ENCODE results near the gene CDK15.

CDK15 gene

DNA sequence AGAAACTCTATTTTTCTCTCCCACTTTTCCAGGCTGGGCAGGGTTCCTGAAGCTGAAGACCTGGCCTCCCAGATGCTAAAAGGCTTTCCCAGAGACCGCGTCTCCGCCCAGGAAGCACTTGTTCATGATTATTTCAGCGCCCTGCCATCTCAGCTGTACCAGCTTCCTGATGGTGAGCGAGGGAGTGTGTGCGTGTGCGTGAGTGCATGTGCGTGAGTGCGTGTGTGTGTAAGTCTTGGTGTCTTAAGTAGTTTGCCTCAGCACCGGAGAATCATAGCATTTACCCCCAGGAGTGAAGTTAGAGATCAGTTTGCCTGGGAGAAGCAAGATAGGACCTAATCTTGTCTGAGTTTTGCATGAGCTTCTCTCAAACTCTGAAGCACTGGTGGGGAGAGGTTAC lies 73.7 kb downstream of the CDK15 start:
- no peak for DNase-seq

DNA sequence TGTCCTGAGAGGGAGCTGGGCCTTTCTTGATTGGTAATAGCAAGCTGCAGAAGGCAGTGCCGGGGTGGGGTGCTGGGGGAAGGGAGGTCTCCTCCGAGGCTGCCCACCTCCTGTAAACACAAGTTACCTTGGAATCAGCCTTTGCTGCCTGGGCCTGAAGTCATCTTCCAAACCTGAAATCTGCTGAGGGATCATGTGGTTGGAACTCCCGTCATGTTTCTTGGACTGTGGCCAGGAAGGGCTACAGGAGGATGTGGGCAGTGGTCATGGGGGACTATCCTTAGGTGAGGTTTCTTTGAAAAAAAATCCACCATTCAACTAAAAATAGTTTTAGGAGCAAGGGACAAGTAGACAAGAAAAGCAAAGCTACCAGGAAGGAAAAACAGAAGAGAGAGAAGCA lies 74.2 kb downstream of the CDK15 start:
- DNase-seq: no peak

DNA sequence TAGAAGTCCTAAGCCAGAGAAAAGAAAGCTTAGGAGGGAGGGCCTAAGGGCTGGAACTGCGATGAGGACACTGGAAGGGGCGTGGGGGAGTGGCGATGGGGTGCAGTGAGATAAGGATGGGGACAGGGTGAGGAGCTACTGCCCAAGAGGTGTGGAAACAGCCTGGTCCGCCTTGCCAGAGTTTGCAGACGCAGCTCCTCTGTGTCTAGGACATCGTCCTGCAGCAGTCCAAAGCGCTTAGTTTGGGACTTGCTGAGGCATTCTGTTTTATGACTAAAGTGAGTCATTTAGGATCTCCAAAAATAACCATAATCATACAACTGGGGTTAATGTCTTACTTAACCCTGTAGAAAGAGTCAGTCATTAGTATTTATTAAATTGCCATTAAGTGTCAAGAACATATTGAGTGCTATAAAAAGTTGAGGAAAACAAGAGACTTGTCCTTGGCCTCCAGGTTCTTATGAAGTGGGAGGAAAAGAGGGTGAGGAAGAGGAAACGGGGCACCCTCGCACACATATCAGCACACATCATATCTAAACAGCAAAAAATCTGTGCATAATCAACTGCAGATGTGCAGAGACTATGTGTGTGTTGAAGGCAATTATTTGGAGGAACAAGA lies 74.8 kb downstream of the CDK15 start:
- DNase-seq: no peak

DNA sequence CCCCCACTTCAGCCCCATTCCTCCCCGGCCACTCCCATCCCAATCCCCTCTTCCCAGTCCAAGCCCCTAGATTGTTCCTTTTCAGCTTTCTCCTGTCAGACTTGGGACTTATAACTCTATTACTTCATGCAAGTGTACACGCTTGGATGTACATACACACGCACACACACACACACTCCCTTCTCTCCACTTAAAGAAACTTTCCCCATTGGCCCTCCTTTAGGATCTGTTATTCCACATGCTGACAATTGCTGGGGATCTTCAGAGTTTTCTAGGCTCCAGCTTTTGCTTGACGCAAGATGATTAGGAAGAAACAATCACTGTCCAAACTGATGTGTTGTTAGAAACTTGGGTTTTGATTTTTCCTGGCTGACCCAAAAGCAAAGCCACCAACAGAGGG lies 75.4 kb downstream of the CDK15 start:
- DNase-seq: no peak

DNA sequence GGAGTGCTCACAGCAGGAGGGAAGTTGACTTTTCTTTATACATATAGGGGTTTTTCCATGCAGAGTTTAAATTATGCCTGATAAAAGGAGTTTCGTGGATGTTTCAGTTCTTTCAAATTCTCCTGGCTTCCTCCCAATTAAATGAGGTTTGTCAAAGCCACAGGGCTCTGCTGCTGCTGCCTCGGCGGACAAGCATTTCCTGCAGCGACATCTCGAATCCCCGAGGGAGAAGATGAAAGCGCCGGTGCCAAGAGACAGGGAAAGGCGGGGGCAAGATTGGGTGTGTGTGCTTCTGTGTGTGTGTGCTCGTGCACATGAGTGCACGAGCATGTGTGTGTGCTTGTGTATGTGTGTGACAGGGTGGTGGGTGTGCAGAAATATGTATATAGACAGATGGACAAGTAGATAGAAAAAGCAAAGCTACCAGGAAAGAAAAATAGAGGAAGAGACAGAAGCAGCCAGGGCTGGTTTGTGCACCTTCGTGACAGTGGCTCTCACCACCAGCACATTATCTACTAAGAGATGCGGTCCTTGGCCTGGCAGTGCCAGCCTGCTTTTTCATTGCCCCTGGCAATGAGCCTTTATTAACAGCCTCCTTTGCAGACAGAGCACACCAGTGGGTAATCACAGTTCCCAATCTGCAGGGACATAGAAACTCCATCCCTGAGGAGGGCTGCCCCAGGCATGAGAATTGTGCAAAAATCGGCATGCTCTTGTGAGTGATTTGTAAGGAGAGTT lies 76.2 kb downstream of the CDK15 start:
- DNase-seq: no peak

DNA sequence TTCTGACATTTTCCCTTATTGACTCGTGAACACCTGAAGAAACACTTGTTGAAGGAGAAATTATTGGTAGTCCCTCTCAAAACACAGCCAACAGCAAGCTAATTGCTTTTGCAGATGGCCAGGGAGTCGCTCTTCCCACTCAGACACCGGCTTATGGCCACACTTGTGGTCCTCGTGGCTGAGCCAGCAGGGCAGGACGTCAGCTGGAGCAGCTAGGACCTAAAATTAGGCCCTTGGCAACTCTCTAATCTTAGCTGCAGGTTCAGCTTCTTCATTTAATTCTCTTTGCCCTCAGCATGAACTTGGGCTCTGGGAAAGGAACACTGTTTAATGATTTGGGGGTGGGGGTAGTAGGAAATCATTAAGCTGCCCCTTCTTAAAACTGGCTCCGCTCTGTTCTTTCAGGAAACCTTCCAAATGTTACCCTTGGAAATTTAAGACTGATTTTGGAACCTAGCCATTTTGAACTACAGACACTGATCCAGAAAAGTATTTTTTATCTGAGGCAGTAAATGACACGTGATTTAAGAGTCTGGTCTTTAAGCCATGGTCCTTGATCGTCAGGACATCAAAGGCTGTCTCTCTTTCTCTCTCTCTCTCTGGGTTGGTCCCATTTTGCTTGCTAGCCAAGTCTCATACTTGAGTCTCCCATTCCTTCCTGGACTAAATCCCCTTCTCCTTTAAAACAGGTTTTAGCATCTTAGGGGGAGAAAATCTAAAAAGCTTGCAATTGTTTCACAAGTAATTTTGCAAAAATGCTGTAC lies 77.5 kb downstream of the CDK15 start:
- no peak for DNase-seq

DNA sequence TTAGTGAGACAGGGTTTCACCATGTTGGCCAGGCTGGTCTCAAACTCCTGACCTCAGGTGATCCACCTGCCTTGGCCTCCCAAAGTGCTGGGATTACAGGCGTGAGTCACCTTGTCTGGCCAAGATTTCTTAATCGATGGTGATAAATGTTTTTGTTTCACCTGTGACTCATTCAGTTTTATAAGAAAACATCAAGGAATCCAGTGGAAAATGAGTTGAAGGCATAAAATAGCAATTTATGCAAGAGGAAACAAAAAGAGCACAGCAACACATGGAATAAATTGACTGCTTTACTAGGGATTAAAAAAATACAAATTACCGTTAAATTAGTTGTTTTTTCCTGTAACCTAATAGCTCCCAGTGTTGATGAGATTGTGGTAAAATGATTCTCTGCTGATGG lies 80.2 kb downstream of the CDK15 start:
- DNase-seq: no peak

DNA sequence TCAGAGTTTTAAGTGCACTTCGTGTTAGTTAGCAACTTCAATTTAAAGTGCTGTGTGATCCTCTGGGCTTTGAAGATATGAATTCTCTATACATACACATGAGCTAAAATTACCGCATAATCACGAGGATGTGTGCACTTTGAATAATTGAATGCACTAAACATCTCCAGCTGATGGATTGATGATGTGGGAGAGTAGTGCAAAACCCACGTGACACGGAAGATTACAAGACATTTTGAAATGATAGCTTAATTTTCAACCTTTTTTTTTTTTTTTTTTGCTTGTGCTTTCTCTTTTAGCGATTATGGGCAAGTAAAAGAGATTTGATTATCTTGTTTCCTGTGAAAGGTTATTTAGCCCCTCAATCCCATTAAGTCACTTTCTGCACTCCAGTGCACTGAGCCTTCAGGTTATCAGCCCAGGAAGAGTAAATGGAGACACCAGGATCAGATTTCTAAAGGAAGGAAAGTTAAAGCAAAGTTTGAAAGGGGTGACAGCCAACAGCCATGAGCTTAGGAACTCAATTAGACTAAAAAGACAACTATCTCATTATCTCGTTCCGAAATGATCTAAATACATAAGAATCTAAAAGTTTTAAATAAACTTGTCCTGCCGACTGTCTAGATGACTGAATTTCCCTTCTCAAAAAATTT lies 81.6 kb downstream of the CDK15 start:
- DNase-seq: no peak

DNA sequence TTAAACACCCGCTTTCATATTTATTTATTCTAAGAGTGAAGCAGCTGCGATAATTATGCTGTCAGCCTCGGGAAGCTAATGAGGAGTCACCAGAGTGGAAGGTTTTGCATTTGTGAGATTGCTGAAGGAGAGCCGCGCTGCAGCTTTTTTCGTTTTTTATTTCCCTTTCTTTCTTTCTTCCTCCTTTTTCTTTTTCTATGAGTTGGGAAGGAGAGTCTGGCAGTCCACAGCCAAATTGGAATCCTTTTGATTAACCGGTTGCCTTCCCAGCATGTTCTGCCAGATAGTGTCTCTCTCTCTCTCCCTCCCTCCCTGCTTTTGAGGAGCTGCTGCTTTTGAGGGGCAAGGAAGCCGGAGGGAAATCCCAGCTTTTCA lies 82.1 kb downstream of the CDK15 start:
- no peak for DNase-seq

DNA sequence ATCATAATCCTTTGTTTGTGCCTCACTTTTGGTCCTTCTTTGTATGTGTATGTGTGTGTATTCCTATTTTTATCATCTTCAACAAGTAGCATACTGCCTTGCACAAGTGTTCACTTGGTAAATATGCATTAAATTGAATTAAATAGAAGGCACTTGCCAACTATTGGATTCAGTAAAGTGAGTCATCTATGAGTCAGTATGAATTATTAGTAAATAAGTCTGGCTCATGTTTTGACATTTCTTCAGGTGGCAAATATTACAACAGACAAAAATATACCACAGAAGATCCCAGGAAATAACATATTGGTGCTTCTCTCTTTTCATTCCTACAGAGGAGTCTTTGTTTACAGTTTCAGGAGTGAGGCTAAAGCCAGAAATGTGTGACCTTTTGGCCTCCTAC lies 84.1 kb downstream of the CDK15 start:
- no peak for DNase-seq

DNA sequence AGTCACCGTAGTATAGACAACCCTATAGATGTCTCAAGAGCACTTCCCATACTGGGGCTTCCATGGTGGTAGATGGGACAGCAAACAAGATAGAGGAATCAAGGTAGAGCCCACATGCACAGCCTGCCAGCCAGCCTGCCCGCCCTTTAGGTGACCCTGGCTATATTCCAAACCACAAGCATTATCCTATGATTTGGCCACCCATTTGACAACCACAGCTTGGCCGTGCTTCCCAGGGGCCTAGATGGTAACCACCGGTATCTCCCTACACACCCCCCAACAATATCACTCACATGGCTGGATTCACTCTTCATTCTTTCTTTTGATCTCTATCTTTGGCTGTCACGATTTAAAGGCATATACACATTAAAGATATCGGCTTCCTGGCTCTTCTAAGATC lies 85.3 kb downstream of the CDK15 start:
- DNase-seq: no peak

DNA sequence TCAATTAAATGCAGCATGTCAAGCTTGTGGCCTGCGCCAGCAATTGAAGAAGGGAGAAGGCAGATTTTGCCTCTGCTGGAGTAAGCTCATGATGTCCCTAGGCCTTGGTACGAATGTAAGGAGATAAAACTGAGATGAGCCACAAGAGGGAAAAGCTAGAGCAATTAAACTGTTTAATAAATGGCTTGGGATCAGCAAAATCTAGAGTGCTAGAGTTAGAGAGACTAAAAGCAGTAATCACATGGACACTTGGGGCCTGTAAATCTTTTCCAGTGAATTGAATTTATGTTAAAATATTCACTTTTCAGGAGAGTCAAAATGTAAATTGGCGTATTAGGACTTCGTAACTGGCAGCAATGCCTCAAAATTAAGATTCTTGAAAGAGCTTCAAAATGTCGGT lies 86.2 kb downstream of the CDK15 start:
- DNase-seq: no peak

DNA sequence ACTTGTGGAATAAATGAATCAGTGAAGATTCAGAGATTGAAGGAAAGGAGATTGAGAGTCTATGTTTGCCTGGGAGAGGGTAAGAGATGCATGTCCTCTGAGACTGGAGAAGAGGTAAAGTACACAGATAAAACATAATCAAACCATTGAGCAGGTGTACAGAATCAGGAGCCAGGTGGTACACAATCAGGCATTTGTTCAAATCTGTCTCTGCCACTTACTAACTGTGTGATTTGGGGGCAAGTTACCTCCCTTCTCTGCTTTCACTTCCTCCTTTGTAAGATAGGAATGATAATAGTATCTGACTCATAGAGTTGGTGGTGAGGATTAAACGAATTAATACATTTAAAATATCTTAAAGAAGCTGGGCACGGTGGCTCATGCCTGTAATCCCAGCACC lies 94.0 kb downstream of the CDK15 start:
- no peak for DNase-seq

DNA sequence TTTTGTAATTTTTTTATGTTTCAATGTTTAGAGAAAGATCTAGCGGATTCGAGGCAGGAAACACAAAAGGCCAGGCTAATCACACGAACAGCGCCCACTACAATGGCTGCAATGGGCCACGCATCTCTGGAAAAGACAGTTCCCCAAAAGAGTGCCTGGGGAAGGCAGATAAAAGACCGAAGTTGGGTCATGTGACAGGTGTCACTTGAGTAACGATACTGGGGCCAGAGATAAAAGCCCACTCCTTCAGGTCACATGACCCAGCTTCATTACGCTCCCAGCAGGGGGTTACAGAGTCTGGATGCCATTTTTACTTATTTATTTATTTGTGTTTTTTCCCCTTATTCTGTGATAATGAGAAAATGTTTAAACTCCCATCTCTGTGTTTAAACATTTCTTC lies 95.4 kb downstream of the CDK15 start:
- no peak for DNase-seq

DNA sequence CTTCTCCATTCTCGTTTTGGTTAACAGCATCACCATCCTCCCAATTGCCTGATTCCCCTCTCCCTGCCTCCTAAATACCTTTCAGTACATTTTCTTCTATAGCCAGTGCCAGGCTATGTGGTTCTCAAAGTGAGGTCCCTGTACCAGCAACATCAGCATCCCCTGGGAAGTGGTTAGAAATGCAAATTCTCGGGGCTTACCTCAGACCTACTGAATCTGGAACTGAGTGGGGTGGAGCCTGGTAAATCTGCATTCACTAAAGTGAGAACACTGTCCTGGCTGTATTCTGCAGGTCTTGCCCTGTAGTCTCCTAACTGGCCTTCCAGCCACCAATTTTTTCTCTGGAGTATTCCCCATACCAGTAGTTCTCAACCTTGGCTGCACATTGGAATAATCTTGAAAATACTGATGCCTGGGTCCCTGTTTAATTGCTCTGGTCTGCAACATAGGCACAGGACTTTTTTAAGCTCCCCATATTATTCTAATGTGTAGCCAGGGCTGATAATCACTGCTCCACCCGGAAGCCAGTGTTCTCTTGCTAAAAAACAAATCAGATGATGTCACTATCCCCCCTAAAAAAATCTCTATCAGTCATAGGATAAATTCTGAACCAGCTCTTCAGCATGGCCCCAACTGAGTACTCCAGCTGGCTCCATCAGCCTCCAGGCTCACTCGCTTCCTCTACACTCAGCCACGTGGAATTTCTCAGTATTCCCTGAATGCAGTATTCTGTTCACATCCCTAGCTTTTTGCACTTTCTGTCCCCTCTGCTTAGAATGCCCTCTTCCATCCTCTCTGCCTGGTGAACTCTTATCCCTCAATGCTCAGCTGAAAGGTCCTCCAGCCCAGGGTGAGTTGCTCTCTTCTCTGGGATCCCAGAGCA lies 98.4 kb downstream of the CDK15 start:
- no peak for DNase-seq

DNA sequence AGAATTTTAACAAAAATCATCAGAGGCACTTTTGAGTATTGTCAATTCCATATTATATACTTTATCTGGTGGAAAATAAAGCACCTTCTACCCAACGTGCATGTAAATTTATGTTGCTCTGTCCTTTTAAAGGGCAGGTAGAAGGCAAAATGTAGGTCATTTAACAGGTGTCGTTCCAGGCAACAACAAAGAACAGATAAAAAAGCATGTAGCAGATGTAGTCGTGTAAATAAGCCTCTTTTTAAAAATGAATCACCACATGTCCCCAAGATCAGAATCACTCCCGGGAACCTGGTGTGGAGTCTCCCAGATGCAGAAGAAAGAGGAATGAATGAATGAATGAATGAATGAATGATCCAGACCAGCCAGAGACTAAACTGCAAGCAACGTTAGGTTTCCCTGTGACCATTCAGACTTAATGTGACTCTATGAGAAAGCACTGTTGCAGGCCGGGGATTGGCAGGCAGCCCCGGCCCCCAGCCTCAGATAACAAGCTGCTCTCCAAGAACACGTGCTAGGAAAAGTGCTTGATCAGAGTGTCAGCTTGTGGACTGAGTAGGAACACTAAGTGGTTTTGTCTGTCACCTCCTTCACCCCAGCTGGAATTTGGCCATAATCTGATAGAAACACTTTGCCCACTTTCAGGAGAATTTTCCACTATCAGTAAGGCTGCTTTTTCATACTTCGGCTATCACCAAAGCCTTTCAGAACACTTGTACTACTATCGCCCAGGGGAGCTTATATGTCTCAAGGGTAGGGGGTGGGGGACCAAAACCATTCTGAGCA lies 100.6 kb downstream of the CDK15 start:
- no peak for DNase-seq

DNA sequence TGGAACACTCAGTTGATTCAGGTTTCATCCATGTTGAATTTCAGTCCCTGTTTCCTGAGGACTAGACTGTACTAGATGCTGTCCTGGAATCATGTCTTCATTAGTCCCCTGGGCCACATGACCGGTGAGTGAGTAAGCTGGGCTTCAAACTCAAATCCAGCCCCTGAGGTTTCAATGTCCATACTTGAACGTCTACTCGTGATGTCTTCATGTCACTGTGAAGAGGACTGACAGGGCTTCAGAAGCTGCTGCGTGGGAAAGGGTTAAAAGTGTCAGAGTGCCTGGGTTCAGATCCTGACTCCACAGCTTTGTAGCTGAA lies 101.2 kb downstream of the CDK15 start:
- DNase-seq: no peak

DNA sequence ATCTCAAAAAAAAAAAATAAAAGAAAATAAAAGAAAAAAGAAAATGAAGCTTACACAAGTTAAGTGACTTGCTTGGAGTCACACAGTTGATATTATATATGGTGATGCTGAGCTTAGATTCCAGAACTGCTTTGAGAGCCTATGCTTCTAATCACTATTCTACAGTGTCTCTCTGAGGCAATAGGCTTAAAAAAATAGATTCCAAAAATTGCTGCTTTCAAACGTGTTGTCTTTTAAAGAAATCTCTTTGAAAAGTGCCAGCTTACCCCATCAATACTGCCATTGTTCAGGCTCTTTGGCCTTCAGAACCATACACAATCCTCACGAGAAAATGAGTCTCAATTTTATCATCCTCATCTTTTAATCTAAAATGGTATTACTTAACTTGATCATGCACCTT lies 102.6 kb downstream of the CDK15 start:
- no peak for DNase-seq

DNA sequence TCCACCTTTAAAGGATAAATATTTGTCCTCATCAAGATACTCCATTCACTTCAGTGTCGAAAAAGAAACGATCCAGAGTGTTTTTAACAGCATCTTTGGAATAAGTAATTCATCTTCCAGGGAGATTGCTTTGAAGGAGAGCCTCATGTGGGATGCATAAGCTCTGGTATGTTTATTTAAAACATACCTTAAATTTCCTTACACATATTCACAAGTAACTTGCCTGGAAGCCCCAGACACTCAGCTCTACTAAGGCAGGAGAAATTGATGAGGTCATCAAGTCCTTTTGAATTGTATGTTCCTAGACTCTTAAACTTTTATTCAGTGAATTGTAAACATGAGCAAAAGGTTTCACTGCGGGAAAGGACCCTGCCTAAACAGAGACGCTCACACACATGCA lies 103.0 kb downstream of the CDK15 start:
- DNase-seq: no peak

DNA sequence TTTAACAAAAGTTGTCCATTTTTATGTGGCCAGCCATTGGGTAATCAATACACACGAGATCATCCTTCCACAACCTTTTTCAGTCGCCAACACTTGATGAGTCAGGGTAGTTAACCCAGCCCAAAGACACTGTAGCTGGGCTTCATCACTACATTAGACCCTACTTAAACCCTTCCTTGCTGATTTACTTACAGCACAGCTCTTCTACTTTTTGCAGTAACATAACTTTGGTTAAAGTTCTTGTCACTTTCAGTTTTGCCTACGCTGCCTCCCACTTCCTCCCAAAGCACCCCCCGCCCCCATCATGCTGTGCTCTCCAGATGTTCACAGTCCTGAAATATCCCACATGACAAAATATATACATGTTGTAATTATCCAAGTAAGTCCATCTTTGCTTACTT lies 103.6 kb downstream of the CDK15 start:
- DNase-seq: no peak

DNA sequence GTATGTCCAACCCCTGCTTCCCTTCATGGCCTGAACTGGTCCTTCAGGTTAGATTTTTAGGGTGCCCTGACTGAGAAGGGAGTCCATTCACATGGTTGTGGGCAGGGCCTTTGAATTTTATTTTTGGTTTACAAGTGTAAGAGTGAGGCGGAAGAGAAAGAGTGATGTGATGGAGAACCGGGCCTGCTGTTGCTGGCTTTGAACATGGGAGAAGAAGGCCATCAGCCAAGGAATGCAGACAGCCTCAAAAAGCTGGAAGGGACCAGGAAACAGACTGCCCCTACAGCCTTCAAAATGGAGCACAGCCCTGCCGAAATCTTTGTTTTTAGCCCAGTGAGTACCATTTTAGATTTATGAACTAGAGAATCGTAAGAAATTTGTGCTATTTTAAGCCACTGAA lies 105.0 kb downstream of the CDK15 start:
- DNase-seq: no peak

DNA sequence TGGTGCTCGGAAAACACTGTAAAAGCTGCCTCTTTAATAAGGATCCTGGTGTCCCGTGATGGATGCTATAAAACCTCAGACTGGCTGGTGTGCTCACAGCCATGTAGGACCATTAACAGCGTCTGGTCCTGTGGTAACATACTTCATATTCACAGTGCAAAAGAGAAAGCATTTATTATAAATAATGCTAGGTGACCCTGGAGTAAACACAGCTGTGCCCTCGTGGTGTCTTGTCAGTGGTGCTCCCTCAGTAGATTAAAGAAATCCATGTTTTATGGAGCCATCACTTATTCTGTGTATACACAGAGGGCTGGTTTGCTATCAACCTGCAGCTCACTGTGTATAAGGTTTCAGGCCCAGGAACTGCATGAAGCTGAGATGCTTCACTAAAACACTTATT lies 106.9 kb downstream of the CDK15 start:
- DNase-seq: no peak

All from NCI-H1048 (cell line).